ENCODE results near the gene NHLRC4. TPM values are rescaled to one million over a fixed set of nuclear protein-coding genes. Genes with fewer than 3 reads are reported as not detected.

The NHLRC4 gene
- total and polyA plus RNA-seq, 2 of the 4 experiments (the other 2 are of a cell fraction): 0.72 to 0.84 TPM

- H3K14ac ChIP-seq (replicated peaks; ENCODE audit: low read depth, low read length): no peak overlapping the region
- no peaks in the 10 kb centered on the region for H3K27me3 ChIP-seq (ENCODE audit: control insufficient read depth, insufficient read depth, low read length)
- no peak overlapping the region for H4K8ac ChIP-seq (ENCODE audit: low read depth in 2 of 2, low read length in 2 of 2)
- H4K20me1 ChIP-seq (ENCODE audit: insufficient read depth, low read length): peaks cover 8% of the 10 kb centered on the region
- no peak overlapping the region for H3K56ac ChIP-seq (ENCODE audit: extremely low read depth, insufficient read depth, low read length)
- in situ Hi-C loops (cut with MboI; ENCODE audit: low sequenced_read_pairs) (no loop called here), intact Hi-C loops (cut with micrococcal nuclease) (no loop called here), dilution Hi-C loops (cut with HindIII; ENCODE audit: low sequenced_read_pairs, unreplicated experiment) (no loop called here)
- CTCF ChIA-PET: no interaction called here
- no peak for DNase-seq
- no peak overlapping the region for H4K5ac ChIP-seq (ENCODE audit: low read depth, low read length)
- H2AK5ac ChIP-seq (ENCODE audit: low read depth, low read length): no peak overlapping the region
- H3K4me2 ChIP-seq (ENCODE audit: low read depth, low read length): no peak overlapping the region
- no TSS peak for BruUV-seq (replicated peaks)
- no peak overlapping the region for H2BK120ac ChIP-seq (ENCODE audit: low read depth, low read length)
- no peak overlapping the region for H3K23ac ChIP-seq (ENCODE audit: low read depth, low read length)
- H2AK9ac ChIP-seq (replicated peaks; ENCODE audit: low read depth, low read length, poor library complexity): no peak overlapping the region
- no peak overlapping the region for H4K91ac ChIP-seq (ENCODE audit: insufficient read depth, low read depth, low read length)
- H3K9me3 ChIP-seq (ENCODE audit: control insufficient read depth, insufficient read depth, low read length): no peaks in the 10 kb centered on the region
- H2AFZ ChIP-seq (replicated peaks; ENCODE audit: low read length, poor library complexity): no peak overlapping the region
- no peak overlapping the region for H2BK15ac ChIP-seq (ENCODE audit: low read depth, low read length)
- ATAC-seq (ENCODE audit: low read depth): no peak
- no peak overlapping the region for H3K4ac ChIP-seq (ENCODE audit: low read depth, low read length)
- no peak overlapping the region for H3K9ac ChIP-seq (ENCODE audit: low read depth, low read length)
- H2BK20ac ChIP-seq (ENCODE audit: low read depth, low read length): no peak overlapping the region
- H3K36me3 ChIP-seq (ENCODE audit: control insufficient read depth, insufficient read depth, low read length): peaks cover 12% of the 10 kb centered on the region; the same call in 1 of the 2 replicates
- WGBS, 2 experiments (ENCODE audit: extremely low coverage in 2 of 2, insufficient read length in 1 of 2): 96% methylated on average over 31 of the region's 46 CpGs; no CpG with 5 or more reads in 1 of the 2 experiments
- H3K4me1 ChIP-seq (ENCODE audit: control insufficient read depth, insufficient read depth, low read length): peaks cover 6% of the 10 kb centered on the region
- no peaks in the 10 kb centered on the region for H3K9me1 ChIP-seq (ENCODE audit: insufficient read depth, low read length)
- H3K27ac ChIP-seq (ENCODE audit: insufficient read depth, low read length): no peak overlapping the region
- H3K79me1 ChIP-seq (ENCODE audit: low read depth in 1 of 2, low read length in 2 of 2): peaks cover 3 to 31% of the 10 kb centered on the region in 2 experiments; a peak in 2 of 4 replicates
- no peak overlapping the region for H3K18ac ChIP-seq (ENCODE audit: low read depth, low read length)
- POLR2A ChIA-PET (ENCODE audit: unreplicated experiment): no interaction called here
- no peak overlapping the region for H3K4me3 ChIP-seq (ENCODE audit: insufficient read depth, low read depth, low read length)
- H2BK5ac ChIP-seq (ENCODE audit: low read depth, low read length, poor library complexity, severe bottlenecking): no peak overlapping the region
- TF ChIP-seq CEBPB (IDR thresholded peaks at IDR 0.05; ENCODE audit: low read depth, low read length): no peak
- TF ChIP-seq MAZ (IDR thresholded peaks at IDR 0.05; ENCODE audit: borderline replicate concordance, low read depth, low read length): no peak
- TF ChIP-seq MAFK (IDR thresholded peaks at IDR 0.05; ENCODE audit: low read depth, low read length): no peak
- TF ChIP-seq NFE2L2 (IDR thresholded peaks at IDR 0.05; ENCODE audit: low read depth, low read length): no peak
Observed at GRCh38 chr16:574021-574760, 7.4 kb downstream of the NHLRC4 start.
